ENCODE data around the gene ZDHHC5. TPM values are rescaled to one million over a fixed set of nuclear protein-coding genes. Genes with fewer than 3 reads are reported as not detected.

Gene ZDHHC5, protein sequence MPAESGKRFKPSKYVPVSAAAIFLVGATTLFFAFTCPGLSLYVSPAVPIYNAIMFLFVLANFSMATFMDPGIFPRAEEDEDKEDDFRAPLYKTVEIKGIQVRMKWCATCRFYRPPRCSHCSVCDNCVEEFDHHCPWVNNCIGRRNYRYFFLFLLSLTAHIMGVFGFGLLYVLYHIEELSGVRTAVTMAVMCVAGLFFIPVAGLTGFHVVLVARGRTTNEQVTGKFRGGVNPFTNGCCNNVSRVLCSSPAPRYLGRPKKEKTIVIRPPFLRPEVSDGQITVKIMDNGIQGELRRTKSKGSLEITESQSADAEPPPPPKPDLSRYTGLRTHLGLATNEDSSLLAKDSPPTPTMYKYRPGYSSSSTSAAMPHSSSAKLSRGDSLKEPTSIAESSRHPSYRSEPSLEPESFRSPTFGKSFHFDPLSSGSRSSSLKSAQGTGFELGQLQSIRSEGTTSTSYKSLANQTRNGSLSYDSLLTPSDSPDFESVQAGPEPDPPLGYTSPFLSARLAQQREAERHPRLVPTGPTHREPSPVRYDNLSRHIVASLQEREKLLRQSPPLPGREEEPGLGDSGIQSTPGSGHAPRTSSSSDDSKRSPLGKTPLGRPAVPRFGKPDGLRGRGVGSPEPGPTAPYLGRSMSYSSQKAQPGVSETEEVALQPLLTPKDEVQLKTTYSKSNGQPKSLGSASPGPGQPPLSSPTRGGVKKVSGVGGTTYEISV
- 20.2 TPM for total RNA-seq

DNA sequence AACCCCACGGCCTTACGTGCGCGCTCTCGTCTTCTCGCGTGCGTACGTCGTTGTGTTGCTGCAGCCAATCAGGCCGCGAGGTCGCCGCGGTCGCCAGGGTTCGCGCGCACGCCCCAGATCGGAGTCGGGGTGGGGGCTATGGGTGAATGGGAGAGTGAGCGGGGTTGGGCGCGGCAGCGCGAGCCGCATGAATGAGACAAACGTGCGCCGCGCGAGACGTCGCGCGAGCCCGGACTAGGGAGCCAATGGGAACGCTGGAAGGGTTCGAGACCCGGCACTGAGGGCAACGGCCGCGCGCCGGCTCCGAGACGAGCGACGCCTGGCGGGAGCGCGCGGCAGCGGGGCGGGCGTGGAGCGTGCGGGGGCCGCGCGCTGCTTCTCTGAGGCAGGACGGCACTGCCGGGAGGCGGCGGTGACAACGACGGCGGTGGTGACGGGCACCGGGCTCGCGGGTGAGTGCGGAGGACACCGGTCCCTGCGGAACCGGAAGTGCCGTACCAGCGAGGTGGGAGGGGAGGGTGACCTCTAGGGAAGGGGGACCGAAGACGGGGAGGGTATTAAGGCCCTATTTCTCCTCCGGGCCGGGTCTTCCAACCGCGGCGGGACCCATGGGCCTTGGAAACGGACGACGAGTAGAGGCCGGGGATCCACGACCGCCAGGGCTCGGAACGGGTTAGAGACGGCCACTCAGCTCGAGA is at the start of gene ZDHHC5:
Gene ZDHHC5, plus strand, starts transcription at position 379 of the 698 bp plus-strand sequence. CDS start 4,977 bp downstream, outside the sequence.
- DNase-seq (ENCODE audit: low read depth in 2 of 3, low spot score in 2 of 3): peak; percentile 99 to 100 (median 99)

DNA sequence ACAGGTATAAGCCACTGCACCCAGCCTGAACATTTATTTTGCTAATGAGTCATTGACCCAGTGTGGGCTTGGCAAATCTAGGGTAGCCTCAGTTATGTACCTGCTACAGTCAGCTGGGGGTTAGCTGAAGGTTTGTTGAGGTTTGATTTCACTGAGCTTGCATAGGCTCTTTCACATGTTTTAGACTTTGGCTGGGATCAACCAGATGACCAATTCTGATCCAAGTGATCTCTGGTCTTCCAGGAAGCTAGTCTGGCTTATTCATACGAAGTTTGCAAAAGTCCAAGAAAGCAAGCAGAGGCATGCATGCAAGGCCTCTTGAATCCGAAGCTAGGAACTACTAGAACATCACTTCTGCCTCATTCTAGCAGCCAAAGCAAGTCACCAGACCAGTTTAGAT is 49.5 kb upstream of the ZDHHC5 start:
- DNase-seq (ENCODE audit: low read depth in 2 of 3, low spot score in 2 of 3): no peak

DNA sequence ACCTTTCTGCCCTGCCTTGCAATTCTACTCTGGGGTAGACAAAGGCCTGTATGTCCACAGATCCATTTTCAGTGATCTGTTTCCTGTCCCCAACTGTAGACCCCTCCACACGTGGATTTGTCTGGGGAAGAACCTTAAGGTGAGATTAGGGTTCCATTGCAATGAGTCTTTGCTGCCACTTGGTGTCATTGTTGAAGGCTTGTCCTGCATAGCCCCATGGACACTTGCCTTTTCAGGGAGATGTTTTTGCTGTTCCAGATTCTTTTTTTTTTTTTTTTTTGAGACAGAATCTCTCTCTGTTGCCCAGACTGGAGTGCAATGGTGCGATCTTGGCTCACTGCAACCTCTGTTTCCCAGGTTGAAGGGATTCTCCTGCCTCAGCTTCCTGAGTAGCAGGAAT is 48.6 kb upstream of the ZDHHC5 start:
- DNase-seq (ENCODE audit: low read depth in 2 of 3, low spot score in 2 of 3): no peak

DNA sequence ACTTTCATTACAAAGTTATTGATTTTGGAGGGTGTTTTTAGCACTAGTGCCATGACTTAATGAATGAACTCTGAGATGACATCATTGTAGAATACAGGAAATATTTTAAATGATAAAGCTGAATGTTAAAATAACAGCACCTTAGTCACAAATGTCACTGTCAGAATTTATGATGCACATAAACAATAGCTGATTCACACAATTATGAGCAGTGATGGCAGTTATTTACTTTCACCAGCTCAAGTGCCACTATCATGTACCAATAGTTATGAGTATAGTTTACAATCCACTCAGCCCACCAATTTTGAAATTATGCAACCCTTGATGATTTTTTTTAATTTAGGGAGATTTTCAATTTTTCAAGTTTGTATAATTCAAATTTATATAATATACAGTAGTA is 47.4 kb upstream of the ZDHHC5 start:
- DNase-seq (ENCODE audit: low read depth in 2 of 3, low spot score in 2 of 3): no peak

DNA sequence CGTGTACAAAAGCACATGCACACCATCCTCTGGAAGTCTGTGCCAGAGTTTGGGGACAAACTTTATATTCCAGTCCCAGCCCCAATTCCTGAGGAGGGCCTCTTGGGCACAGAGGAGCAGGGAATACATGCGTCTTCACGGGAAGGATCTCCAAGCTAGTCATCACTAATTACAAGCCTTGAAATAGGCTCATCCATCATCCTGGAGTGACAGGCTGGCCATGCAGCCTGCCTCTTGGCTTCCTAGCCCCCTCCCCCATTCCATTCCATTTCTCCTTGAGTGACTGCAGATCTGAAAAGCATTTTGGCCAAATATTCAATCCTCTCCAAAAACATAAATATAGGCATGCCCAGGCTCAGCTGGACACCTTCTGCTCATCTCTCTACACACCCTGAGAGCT is 45.7 kb upstream of the ZDHHC5 start:
- no peak for DNase-seq (ENCODE audit: low read depth in 2 of 3, low spot score in 2 of 3)

DNA sequence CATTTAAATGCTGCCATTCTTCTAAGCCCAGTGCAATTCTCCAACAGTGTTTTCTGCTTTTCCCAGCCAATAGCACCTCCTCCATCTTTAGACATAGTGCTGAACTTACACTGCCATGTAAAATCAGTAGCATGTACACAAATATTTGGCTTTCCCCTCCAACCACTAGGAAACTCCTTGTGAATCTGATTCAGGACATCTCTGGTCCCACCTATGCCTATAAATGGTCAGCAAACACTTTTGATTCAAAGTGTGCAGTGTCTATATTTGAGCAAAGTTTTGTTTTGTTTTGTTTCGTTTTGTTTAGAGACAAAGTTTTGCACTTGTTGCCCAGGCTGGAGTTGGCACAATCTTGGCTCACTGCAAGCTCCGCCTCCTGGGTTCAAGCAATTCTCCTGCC is 43.0 kb upstream of the ZDHHC5 start:
- no peak for DNase-seq (ENCODE audit: low read depth in 2 of 3, low spot score in 2 of 3)

DNA sequence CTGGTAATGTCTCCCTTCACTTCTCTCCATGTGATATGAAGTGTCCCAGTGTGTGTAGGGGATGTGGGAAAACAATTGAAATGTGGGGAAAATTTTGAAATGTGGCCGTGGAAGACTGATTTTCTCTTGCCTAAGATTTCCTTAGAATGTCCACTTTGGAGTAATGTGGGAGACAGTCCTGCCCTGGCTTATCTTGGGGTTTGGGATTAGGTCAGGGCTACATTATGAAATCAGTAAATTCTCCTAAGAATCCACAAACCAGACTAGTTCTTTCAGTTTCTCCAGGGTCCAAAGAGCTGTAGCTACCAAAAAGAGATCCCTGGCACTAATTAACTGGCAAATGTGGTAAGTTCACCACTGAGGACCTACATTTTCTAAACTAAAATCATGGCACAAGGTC is 41.0 kb upstream of the ZDHHC5 start:
- DNase-seq (ENCODE audit: low read depth in 2 of 3, low spot score in 2 of 3): no peak

DNA sequence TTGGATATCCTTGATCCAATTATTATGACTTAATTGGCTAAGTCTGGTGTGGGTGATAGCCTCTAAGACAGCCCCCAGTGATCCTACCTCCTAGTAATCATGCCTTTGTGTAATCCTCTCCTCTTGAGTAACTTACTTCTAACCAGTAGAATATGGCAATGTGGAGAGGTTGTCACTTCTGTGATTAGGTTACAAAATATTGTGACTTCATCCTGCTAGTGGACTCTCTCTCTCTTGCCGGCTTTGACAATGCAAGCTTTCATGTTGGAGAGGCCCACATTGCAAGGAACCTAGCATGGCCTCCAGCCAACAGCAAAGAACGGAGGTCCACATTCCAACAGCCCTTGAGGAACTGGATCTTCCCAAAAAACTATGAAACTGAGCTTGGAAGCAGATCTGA is 37.7 kb upstream of the ZDHHC5 start:
- no peak for DNase-seq (ENCODE audit: low read depth in 2 of 3, low spot score in 2 of 3)

DNA sequence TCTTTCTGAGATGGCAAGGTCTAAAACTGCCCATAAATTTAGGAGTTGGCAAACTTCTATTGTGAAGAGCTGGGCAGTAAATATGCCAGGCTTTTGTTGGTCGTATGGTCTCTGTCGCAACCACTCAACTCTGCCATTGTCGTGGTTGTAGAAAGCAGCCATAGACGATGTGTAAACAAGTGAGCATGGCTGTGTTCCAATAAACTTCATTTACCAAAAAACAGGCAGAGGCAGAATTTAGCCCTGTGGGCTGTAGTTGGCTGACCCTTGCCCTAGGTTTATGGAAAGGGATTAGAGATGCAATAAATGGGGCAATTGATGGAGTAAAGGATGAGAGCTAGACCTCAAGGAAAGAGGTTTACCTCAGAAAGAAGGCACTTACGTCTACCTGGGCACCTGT is 35.8 kb upstream of the ZDHHC5 start:
- DNase-seq (ENCODE audit: low read depth in 2 of 3, low spot score in 2 of 3): no peak

DNA sequence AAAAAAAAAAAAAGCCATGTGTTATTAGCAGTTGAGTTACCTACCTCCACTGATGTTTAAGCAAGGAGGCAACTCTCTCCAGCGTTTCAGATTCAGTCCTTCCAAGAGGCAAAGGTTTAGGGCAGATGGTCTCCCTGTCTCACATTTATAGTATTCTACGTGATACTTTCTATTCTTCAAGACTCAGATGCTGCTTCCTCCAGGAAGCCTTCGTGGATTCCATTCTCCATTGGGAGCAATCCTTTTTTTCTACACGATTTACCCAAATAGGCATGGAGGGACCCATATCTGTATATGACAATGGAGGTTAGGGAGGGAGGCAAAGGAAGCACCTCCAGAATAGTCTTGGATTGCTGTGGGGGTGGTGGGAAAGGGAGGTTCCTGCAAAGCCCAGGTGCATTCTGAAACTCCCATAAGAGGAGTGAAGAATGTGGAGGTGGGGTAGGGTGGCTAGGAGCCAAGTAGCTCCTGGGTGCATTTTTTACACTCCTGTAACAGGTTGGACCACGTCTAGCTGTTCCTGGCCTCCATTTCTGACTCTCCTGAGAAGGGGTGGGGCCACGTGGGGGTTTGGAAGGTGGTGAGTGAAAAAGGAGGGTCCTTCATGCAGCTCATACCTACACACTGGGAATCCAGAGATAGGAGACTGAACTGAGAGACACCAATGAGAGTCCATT is 34.4 kb upstream of the ZDHHC5 start:
- no peak for DNase-seq (ENCODE audit: low read depth in 2 of 3, low spot score in 2 of 3)

DNA sequence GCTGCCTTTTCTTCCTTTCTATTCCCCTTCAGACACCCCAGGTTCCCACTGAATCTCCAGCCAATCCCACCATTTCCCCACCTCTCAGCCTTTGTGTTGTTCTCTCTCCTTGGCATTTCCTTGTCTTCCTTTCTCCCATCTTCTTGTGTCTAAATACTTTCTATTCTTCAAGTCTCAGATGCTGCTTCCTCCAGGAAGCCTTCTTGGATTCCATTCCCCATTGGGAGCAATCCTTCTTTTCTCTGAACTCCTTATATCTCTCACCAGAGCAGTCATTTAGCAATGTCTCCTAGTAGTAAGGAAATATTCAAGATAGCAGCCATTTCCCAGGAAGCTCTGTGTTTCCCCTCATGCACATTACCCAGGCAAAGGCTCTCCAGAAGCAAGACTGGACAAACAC is 33.6 kb upstream of the ZDHHC5 start:
- DNase-seq (ENCODE audit: low read depth in 2 of 3, low spot score in 2 of 3): no peak

DNA sequence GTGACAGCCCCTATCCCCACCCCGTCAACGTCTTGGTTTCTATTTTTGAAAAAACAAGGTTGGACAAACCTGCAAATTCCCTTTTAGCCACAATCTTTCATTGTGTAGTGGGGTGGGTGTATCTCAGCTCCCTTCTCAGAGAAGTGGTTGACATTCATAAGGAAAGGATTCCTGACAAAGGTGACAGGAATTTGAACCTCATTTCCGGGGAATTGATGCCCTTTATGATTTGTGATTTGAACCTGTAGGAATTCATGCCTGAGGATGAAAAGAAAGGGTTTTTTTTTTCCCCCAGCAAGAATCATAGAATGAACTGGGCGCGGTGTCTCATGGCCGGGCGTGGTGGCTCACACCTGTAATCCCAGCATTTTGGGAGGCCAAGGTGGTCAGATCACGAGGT is 32.7 kb upstream of the ZDHHC5 start:
- no peak for DNase-seq (ENCODE audit: low read depth in 2 of 3, low spot score in 2 of 3)

DNA sequence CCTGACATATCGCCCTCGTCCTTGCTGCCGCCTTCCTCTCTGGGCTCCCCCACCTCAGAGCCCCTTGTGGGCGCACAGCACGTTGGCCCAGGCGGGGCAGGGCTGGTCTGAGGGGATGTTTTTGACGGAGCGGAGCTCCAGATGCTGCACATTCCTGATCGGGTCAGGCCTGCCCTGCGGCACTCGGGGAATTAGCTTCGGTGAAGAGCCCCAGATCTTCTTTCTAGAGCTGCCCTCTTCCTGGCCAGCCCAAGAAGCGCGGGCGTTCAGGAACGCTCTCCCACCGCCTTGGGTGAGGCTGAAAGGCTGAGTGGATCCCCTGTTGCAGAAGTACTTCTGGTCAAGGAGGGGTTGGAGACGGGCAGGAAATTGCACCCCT is 30.3 kb upstream of the ZDHHC5 start:
- DNase-seq (ENCODE audit: low read depth in 2 of 3, low spot score in 2 of 3): no peak

DNA sequence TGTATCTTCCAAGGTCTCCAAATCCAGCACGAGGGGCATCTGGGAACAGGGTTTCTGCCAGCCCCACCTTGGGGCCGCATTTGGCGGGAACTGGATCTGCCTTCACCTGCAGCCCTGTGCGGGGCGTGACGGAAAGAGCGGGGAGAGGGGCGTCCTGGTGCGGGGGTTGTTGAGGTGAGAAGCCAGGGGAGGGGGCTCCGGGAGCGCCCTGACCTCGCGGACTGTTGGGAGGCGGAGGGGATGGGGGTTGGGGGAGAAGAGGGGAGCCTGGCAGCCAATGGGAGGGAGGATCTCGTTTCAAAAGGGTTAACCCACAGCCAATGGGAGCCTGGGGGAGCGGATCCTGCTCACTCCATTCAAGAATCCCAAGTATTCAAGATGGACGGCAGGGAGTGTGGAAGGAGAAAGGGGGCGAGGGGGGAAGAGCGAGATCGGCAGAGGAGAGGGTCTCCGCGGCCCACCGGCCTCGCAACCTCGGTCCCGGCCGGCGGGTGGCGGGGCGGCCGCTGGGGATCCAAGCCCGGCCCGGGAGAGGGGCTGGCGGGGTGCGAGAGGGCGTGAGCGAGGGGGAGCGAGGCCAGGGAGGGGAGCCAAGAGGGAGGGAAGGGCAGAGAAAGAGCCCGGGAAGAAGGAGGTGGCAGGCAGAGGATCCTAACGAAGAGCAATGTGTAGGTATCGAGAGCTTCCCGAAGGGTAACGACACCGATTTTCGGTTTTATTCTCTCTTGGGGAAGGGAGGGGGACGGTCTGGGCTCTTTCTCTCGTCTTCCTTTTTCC is 29.7 kb upstream of the ZDHHC5 start:
- DNase-seq (ENCODE audit: low read depth in 2 of 3, low spot score in 2 of 3): peak in 1 of 3 donors; percentile 52

DNA sequence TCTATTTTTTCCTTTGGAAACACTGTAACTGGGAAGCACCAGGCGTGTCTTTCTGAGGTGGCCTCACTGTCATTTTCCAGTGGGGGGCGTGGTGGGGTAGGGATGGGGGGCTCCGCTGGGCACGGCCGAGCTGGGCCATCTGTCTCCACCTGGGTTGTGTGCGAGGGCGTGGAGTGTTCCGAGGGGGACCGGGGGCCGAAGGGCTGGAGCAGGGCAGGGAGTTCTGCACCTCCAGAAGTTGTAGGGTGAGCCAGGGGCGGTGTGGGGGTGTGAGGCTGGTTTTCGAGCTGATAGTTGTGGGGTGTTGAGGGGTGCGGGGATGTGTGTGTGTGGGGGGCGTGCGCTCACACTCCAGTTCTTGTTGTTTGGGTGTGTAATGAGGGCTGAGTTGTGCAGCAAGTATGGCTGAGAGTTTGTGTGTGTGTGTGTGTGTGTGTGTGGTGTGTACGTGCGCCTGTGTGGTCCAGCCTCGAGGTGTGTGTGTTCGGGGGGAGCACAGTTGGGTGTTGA is 29.0 kb upstream of the ZDHHC5 start:
- DNase-seq (ENCODE audit: low read depth in 2 of 3, low spot score in 2 of 3): no peak

DNA sequence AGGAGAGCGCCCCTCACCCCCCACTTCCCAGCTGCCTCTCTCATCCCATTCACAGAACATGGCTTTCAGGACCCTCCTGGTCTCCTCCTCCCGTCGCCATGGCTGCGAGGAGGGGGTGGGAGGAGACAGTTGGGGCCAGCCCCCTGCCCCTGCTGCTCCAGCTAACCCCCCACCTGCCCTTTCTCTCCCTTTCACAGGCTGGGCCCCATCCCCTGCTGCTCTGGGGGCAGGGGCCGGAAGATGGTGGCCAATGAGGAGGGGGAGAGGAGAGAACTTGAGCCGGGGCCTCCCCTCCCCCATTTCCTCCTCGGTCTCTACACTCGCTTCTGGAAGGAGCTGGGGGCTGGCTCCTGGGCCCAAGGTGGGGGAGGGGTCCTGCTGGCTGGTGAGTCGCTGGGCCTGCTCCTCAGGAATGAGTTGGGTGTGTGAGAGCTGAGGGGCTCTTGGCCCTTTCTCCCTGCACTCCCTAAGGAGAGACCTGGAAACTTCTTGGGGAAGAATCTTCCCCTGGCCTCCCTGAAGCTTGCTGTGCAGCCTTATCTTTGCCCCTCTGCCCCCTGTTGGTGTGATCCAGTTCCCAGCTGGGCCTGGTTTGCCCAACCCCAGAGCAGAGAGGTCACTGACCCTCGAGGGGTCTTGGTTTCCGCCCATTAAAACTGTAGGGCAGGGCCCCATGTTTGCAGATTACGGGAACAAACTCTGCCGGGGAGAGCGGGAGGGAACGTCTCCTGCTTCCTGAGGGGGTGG is 28.4 kb upstream of the ZDHHC5 start:
- DNase-seq (ENCODE audit: low read depth in 2 of 3, low spot score in 2 of 3): peak in 2 of 3 donors; percentile 77 to 93

DNA sequence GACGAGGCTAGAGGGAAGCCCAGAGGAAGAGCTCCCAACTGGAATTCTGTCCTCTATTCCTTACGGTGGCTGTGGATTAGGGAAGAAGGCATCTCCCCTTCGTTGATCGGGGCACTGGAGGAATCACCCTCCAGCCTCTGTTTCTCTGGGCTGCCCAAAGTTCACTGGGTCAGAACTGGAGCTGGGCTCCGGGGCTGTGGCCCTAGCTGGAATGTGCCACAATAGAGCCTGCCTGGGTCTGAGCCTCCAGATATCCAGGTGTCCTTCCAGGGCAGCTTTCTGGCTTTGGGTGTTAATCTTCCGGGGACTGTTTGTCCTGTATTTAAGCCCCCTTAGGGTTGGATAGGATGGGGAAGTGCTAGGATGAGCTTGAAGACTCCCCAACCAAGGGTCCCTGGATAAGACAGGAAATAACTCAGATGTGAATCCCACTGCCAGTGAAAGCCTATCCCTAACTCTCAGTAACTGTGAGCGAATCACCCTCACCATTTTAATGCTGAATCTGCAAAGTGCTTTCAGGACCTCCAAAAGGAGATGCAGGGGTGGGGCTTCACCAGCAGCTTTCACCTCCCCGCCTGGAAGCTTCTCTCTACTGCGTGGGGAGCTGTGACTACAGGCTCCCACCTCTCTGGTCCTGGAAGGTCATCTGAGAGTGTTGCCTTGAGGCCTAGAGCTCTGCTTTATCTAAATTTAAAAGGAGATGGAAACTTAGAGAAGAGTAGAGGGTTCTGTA is 27.7 kb upstream of the ZDHHC5 start:
- DNase-seq (ENCODE audit: low read depth in 2 of 3, low spot score in 2 of 3): no peak

DNA sequence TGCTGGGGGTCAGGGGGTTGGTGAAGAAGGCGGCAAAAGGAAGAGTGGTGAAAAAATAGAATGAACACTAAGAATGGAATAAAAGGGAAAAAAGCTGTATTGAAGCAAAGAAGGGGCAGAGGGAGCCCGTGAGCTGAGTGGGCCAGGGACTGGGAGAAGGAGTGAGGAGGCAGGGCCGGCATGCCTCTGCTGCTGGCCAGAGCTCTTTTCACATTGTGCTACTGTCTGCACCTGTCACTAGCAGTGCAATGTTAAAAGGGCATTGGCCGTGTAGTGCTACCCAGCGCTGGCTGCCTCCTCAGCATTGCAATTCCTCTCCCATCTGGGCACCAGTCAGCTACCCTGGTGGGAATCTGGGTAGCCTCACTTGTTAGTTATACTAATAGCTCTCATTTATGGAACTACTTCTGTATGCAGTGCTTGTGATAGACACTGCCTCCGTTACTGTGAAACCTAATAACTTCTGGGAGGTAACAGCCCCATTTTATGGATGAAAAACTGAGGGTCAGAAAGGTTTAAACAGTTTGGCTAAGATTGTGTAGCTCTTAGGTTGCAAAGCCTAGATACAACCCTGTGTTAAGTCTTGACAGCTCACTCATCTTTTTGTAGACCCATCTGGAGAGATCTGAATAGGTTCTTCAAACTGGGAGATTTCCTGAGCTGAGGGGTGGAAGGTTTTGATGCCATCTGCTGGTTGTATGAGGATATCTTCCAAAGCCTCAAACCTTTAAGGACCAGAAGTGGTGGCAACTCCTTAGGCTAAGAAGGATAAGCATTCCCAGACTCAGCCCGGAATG is 26.7 kb upstream of the ZDHHC5 start:
- peak in 1 of 3 donors; percentile 72 for DNase-seq (ENCODE audit: low read depth in 2 of 3, low spot score in 2 of 3)

Measured in hematopoietic multipotent progenitor cell (in vitro differentiated cells).